Endothelial cell of umbilical vein (primary cell): ENCODE results near the gene SLC22A15. TPM values are rescaled to one million over a fixed set of nuclear protein-coding genes. Genes with fewer than 3 reads are reported as not detected.

Source experiments
- BruUV-seq: library from RNA; stranded (reverse); fragments of 400-500 nt; replicated peaks from 2 replicates; lab custom pipeline; 2021; lab: Mats Ljungman, UMichigan
- CTCF ChIA-PET: fragments of 300-600, 350-600 bp; sonication (Branson Sonifier 250); formaldehyde crosslinking; loops from one replicate; lab custom pipeline; 2021; ENCODE audit warnings: antibody characterized with exemption, inconsistent platforms; lab: Charles Lee
- POLR2A ChIA-PET: fragments of 300-600, 350-600 bp; sonication (Branson Sonifier 250); formaldehyde crosslinking; loops from one replicate; lab custom pipeline; 2021; ENCODE audit warnings: antibody characterized with exemption, inconsistent platforms; lab: Charles Lee
- DNase-seq: peaks from one replicate; pipeline ENCODE4 v3.0.0-alpha.2; 2011; ENCODE audit warnings: low read depth, low spot score
- FAIRE-seq: peaks from 2 replicates; lab custom pipeline; 2011; peaks lifted over from hg19 to GRCh38; lab: Jason Lieb, UNC
- H2AFZ ChIP-seq: 2 replicates; pipeline ENCODE4 v1.6.0; 2012; ENCODE audit warnings: low read depth, low read length, control low read depth, inconsistent platforms
- H3K27ac ChIP-seq: 2 replicates; pipeline ENCODE4 v1.5.1; 2011; ENCODE audit warnings: low read depth, mild to moderate bottlenecking, control low read depth, low read length, moderate library complexity; ENCODE audit not compliant: insufficient read depth
- H3K27me3 ChIP-seq, 2 experiments: 2 replicates each; pipeline versions ENCODE4 v1.6.0 to v1.6.1; 2011; ENCODE audit warnings: low read length in 2 of 2, mixed read lengths in 1 of 2; ENCODE audit not compliant: control insufficient read depth in 2 of 2, insufficient read depth in 2 of 2
- H3K36me3 ChIP-seq, 2 experiments: 2 replicates in 1 of 2; 3 replicates in 1 of 2; pipeline ENCODE4 v1.5.1; 2011; ENCODE audit warnings: low read length in 2 of 2, mild to moderate bottlenecking in 1 of 2, moderate library complexity in 1 of 2; ENCODE audit not compliant: control insufficient read depth in 2 of 2, insufficient read depth in 2 of 2; ENCODE audit errors: extremely low read depth in 1 of 2
- H3K4me1 ChIP-seq: 3 replicates; pipeline ENCODE4 v1.5.1; 2011; ENCODE audit warnings: mild to moderate bottlenecking, low read length; ENCODE audit not compliant: control insufficient read depth, insufficient read depth; ENCODE audit errors: extremely low read depth
- H3K4me2 ChIP-seq: 2 replicates; pipeline ENCODE4 v1.6.1; 2011; ENCODE audit warnings: low read length, control low read depth, mixed read lengths; ENCODE audit not compliant: insufficient read depth
- H3K4me3 ChIP-seq, 3 experiments: fragments of 200-600 bp in 1 of 3; sonication (generic), shearing (Covaris generic) in 1 of 3; replicated peaks in 1 of 3; 2 replicates each; pipeline ENCODE4 v1.5.1; 2011 to 2016; ENCODE audit warnings: control low read depth in 3 of 3, low read length in 3 of 3, mild to moderate bottlenecking in 2 of 3, inconsistent platforms in 1 of 3, low read depth in 1 of 3, moderate library complexity in 1 of 3; ENCODE audit not compliant: insufficient read depth in 1 of 3
- H3K79me2 ChIP-seq: 2 replicates; pipeline ENCODE4 v1.6.0; 2012; ENCODE audit warnings: low read length, inconsistent platforms; ENCODE audit not compliant: control insufficient read depth, insufficient read depth
- H3K9ac ChIP-seq: replicated peaks from 2 replicates; pipeline ENCODE3; 2011; ENCODE audit warnings: low read length, control low read depth; ENCODE audit not compliant: insufficient read depth; ENCODE audit errors: extremely low read depth
- H3K9me1 ChIP-seq: replicated peaks from 3 replicates; pipeline ENCODE4 v1.6.0; 2011; ENCODE audit warnings: mild to moderate bottlenecking, low read length; ENCODE audit not compliant: control insufficient read depth, insufficient read depth; ENCODE audit errors: extremely low read depth
- H3K9me3 ChIP-seq: replicated peaks from 2 replicates; pipeline ENCODE4 v1.5.1; 2012; ENCODE audit warnings: low read length, inconsistent platforms; ENCODE audit not compliant: control insufficient read depth, insufficient read depth
- H4K20me1 ChIP-seq: replicated peaks from 2 replicates; pipeline ENCODE3; 2011; ENCODE audit warnings: mild to moderate bottlenecking, low read length; ENCODE audit not compliant: control insufficient read depth, insufficient read depth; ENCODE audit errors: extremely low read depth
- CTCF ChIP-seq, 2 donors: IDR thresholded peaks; 1 replicate in 1 of 2; 2 replicates in 1 of 2; pipeline ENCODE4 v1.5.1; 2011; ENCODE audit warnings: low read length in 2 of 2, mild to moderate bottlenecking in 2 of 2, moderate library complexity in 2 of 2, control low read depth in 1 of 2, inconsistent platforms in 1 of 2, low read depth in 1 of 2; ENCODE audit not compliant: insufficient read depth in 1 of 2; ENCODE audit errors: extremely low read depth in 1 of 2
- EZH2 ChIP-seq: IDR thresholded peaks from 2 replicates; pipeline ENCODE4 v1.6.1; 2012; ENCODE audit warnings: borderline replicate concordance, low read depth, mild to moderate bottlenecking, moderate library complexity, low read length, inconsistent platforms; ENCODE audit not compliant: severe bottlenecking
- FOS ChIP-seq: IDR thresholded peaks from 2 replicates; pipeline ENCODE4 v1.6.1; 2011; ENCODE audit warnings: mild to moderate bottlenecking, low read length, moderate library complexity, borderline replicate concordance; ENCODE audit not compliant: insufficient read depth
- GATA2 ChIP-seq: IDR thresholded peaks from 2 replicates; pipeline ENCODE4 v1.7.0; 2011; ENCODE audit warnings: low read depth, mild to moderate bottlenecking, moderate library complexity, mixed read lengths, low read length; ENCODE audit not compliant: insufficient read length, insufficient read depth
- JUN ChIP-seq: IDR thresholded peaks from 2 replicates; pipeline ENCODE4 v1.6.1; 2011; ENCODE audit warnings: borderline replicate concordance, low read depth; ENCODE audit not compliant: insufficient read length, insufficient read depth
- dilution Hi-C: fragments of 300-500 bp; cut with MboI; formaldehyde crosslinking; loops from one replicate; pipeline ENCODE4 v1.15.0; 2019; ENCODE audit warnings: low sequenced_read_pairs; ENCODE audit not compliant: extremely low pct_ligation_motif_present
- intact Hi-C: fragments of 100-400 bp; cut with micrococcal nuclease; formaldehyde crosslinking; loops from one replicate; pipeline ENCODE4 v1.10.0; 2022
- polyA plus RNA-seq, 4 experiments: library from polyadenylated mRNA; depleted of rRNA in 3 of 4; stranded (reverse) in 3 of 4; unstranded in 1 of 4; fragments of >200 nt; gene quantifications; 2 replicates each; pipeline versions ENCODE4 v1.2.1 to v1.2.3, GENCODE V29; 2011 to 2012; ENCODE audit warnings: missing spikeins in 1 of 4
- total RNA-seq: library from RNA; stranded (reverse); gene quantifications from 2 replicates; pipeline ENCODE4 v1.2.3, GENCODE V29; 2021

Gene SLC22A15
- total and polyA plus RNA-seq, 2 donors (not counting 3 experiments of a cell fraction or from before 2014, with no cell fraction given): 0.44 TPM; not detected in 1

DNA sequence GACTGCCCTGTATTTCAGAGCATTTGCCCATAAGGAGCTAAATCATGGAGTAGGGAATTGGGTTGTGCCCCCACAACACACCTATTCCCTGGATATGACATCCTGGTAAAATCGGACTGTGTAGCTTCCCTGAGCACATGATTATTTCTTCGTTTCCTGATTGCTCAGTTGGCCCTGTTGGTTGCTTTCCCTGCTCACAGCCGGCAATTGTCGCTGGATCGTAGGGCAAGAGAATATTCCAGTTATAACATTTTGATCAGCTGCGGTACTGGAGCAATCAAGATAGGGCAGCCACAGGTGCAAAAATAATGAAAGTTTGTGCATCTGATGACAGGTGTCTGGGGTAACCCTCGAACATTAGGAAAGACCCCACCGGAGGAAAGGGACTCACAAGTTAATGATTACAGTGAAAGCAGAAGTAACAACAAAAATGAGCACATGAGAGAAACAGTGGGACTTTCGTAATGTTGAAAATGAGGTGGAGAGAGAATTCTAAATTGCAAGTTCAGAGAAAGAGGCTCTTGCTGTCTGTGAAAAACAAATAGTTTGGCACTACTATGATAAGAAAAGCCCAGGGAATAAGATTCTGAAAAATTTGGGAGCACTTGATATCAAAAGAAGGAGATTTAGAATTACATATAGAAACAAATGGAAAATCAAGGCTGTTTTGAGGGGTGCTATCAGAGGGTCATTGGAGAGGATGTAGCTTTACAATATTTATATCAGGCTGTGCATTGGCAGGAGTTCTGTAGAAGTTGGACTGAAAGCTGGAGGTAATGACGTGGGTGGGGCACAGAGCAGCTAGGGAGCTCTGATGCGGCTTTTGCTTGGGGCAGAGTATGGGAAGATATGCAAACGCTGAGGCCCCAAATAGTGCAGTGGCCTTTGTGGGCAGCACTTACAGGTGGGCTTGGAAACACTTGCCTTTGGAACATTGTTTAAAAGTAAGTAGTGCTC is 134.5 kb downstream of the SLC22A15 start, which contains the start of gene MAB21L3:
MAB21L3 (plus strand) TSS at position 833 of the 957 bp plus-strand sequence. CDS start 1,217 bp downstream, outside the sequence.
- H3K4me2 ChIP-seq: no peak within 1 kb of the TSS
- ChIA-PET CTCF (interaction anchor here (1.1 to 1.3 kb wide), 2 partner anchors 28 to 375 kb away, joined by 3 read pairs; no protein-coding TSS in a partner anchor), POLR2A (no interaction called here)
- no peak within 1 kb of the TSS for H3K27ac ChIP-seq
- no peak for DNase-seq
- FAIRE-seq: no peak
- dilution Hi-C loops (no loop called here), intact Hi-C loops (no loop called here)
- no peaks in the 10 kb centered on the region for H3K9me3 ChIP-seq
- no peaks in the 10 kb centered on the region for H3K4me1 ChIP-seq
- H3K79me2 ChIP-seq: no peaks in the 10 kb centered on the region
- H3K9ac ChIP-seq: no peak within 1 kb of the TSS
- H3K9me1 ChIP-seq: no peaks in the 10 kb centered on the region
- no peak within 1 kb of the TSS for H3K4me3 ChIP-seq
- TF ChIP-seq EZH2: no peak
- TF ChIP-seq FOS: no peak
- no peak for TF ChIP-seq GATA2
- TF ChIP-seq CTCF (IDR thresholded peaks at IDR 0.05; ENCODE audit: extremely low read depth in 1 of 2, insufficient read depth in 1 of 2, low read depth in 1 of 2, low read length in 2 of 2): no peak
- TF ChIP-seq JUN: no peak
- H4K20me1 ChIP-seq: no peaks in the 10 kb centered on the region
- no peaks in the 10 kb centered on the region for H3K27me3 ChIP-seq
- no peaks in the 10 kb centered on the region for H3K36me3 ChIP-seq
- no TSS peak for BruUV-seq
- no peak within 1 kb of the TSS for H2AFZ ChIP-seq
